SK-N-SH (cell line): Measurements from ENCODE around the gene KCNJ15. TPM values are rescaled to one million over a fixed set of nuclear protein-coding genes. Genes with fewer than 3 reads are reported as not detected.

Experiments
- CTCF ChIA-PET: fragments of 300-600, 350-600 bp; formaldehyde crosslinking; extraction: SDS; loops from one replicate; lab custom pipeline; 2021; lab: Yijun Ruan, JAX
- POLR2A ChIA-PET: fragments of 350-600 bp; sonication (Branson Sonifier 250); formaldehyde crosslinking; extraction: SDS; loops from one replicate; lab custom pipeline; 2020; ENCODE audit warnings: antibody characterized with exemption, inconsistent platforms; lab: Yijun Ruan, JAX
- DNase-seq: peaks from one replicate; pipeline ENCODE4 v3.0.0; 2012
- H2AFZ ChIP-seq: fragments of 200-600 bp; sonication (generic); 2 replicates; pipeline ENCODE4 v1.8.1; 2016; ENCODE audit warnings: antibody characterized with exemption, mild to moderate bottlenecking, low read depth
- H3F3A ChIP-seq: fragments of 200-600 bp; sonication (generic); replicated peaks from 2 replicates; pipeline ENCODE3; 2016; ENCODE audit warnings: antibody characterized with exemption, mild to moderate bottlenecking; ENCODE audit not compliant: insufficient read depth
- H3K27ac ChIP-seq, 2 experiments: fragments of 200-500 bp in 1 of 2; fragments of 200-600 bp in 1 of 2; sonication (Bioruptor generic) in 1 of 2; sonication (generic), shearing (Covaris generic) in 1 of 2; 2 replicates each; pipeline versions ENCODE4 v1.5.1 to v1.6.1; 2014 to 2016; ENCODE audit warnings: low read depth in 2 of 2, inconsistent platforms in 1 of 2, low read length in 1 of 2, mild to moderate bottlenecking in 1 of 2, mixed read lengths in 1 of 2
- H3K27me3 ChIP-seq: fragments of 200-600 bp; sonication (generic), shearing (Covaris generic); 2 replicates; pipeline ENCODE4 v1.6.1; 2016; ENCODE audit warnings: mixed run types; ENCODE audit not compliant: insufficient read depth
- H3K36me3 ChIP-seq, 2 experiments: fragments of 200-500 bp in 1 of 2; fragments of 200-600 bp in 1 of 2; sonication (Bioruptor generic) in 1 of 2; sonication (generic) in 1 of 2; replicated peaks in 1 of 2; 2 replicates each; pipeline versions ENCODE3 to v1.5.1; 2014 to 2016; ENCODE audit warnings: low read length in 1 of 2, mild to moderate bottlenecking in 1 of 2; ENCODE audit not compliant: insufficient read depth in 2 of 2, control insufficient read depth in 1 of 2
- H3K4me1 ChIP-seq, 2 experiments: fragments of 200-500 bp in 1 of 2; fragments of 200-600 bp in 1 of 2; sonication (Bioruptor generic) in 1 of 2; sonication (generic), shearing (Covaris generic) in 1 of 2; 2 replicates each; pipeline versions ENCODE4 v1.5.1 to v1.6.1; 2014 to 2016; ENCODE audit warnings: low read depth in 1 of 2, low read length in 1 of 2, mixed run types in 1 of 2; ENCODE audit not compliant: insufficient read depth in 2 of 2, control insufficient read depth in 1 of 2
- H3K4me2 ChIP-seq: fragments of 200-600 bp; sonication (generic), shearing (Covaris generic); 2 replicates; pipeline ENCODE4 v1.6.1; 2017; ENCODE audit warnings: mixed run types
- H3K4me3 ChIP-seq, 2 experiments: fragments of 200-500 bp in 1 of 2; fragments of 200-600 bp in 1 of 2; sonication (Bioruptor generic) in 1 of 2; sonication (generic), shearing (Covaris generic) in 1 of 2; 2 replicates each; pipeline versions ENCODE4 v1.5.1 to v1.8.1; 2014 to 2016; ENCODE audit warnings: low read depth in 2 of 2, inconsistent platforms in 1 of 2, low read length in 1 of 2, mild to moderate bottlenecking in 1 of 2, mixed read lengths in 1 of 2, moderate library complexity in 1 of 2
- H3K79me2 ChIP-seq: fragments of 200-600 bp; sonication (generic); 2 replicates; pipeline ENCODE4 v1.8.1; 2017; ENCODE audit warnings: mild to moderate bottlenecking; ENCODE audit not compliant: insufficient read depth
- H3K9ac ChIP-seq: fragments of 200-600 bp; sonication (generic); 2 replicates; pipeline ENCODE4 v1.6.1; 2017; ENCODE audit warnings: mixed run types
- H3K9me2 ChIP-seq: fragments of 200-600 bp; sonication (generic); 2 replicates; pipeline ENCODE4 v1.6.1; 2017; ENCODE audit warnings: mixed run types
- H3K9me3 ChIP-seq: fragments of 200-600 bp; sonication (generic); 2 replicates; pipeline ENCODE4 v1.6.1; 2017; ENCODE audit warnings: mixed run types, mild to moderate bottlenecking, moderate library complexity
- H4K20me1 ChIP-seq: fragments of 200-600 bp; sonication (generic); 2 replicates; pipeline ENCODE4 v1.6.1; 2017; ENCODE audit warnings: mild to moderate bottlenecking, mixed run types; ENCODE audit not compliant: insufficient read depth
- CHD2 ChIP-seq: fragments of 150-350 bp; IDR thresholded peaks from 2 replicates; pipeline ENCODE4 v1.6.1; 2018; ENCODE audit warnings: low read length; ENCODE audit not compliant: partially characterized antibody
- CTCF ChIP-seq: fragments of 200-600 bp; sonication (generic); IDR thresholded peaks from 2 replicates; pipeline ENCODE4 v1.6.1; 2017; ENCODE audit warnings: antibody characterized with exemption, mild to moderate bottlenecking, moderate library complexity
- ELF1 ChIP-seq: IDR thresholded peaks from 2 replicates; pipeline ENCODE4 v1.4.0; 2012
- EP300 ChIP-seq, 2 experiments: IDR thresholded peaks; 2 replicates each; pipeline versions ENCODE4 v1.4.0 to v1.6.1; 2012; ENCODE audit warnings: borderline replicate concordance in 1 of 2, low read depth in 1 of 2, low read length in 1 of 2
- FOXJ3 ChIP-seq: sonication (generic); formaldehyde crosslinking; IDR thresholded peaks from 2 replicates; pipeline ENCODE4 v1.5.1; 2020; ENCODE audit warnings: mild to moderate bottlenecking, missing genetic modification reagents
- FOXM1 ChIP-seq: IDR thresholded peaks from 2 replicates; pipeline ENCODE4 v1.4.0; 2012; ENCODE audit warnings: low read depth, mild to moderate bottlenecking
- GABPA ChIP-seq: IDR thresholded peaks from 2 replicates; pipeline ENCODE4 v1.4.0; 2012; ENCODE audit warnings: low read depth, mild to moderate bottlenecking
- GATA2 ChIP-seq: sonication (generic); formaldehyde crosslinking; IDR thresholded peaks from 2 replicates; pipeline ENCODE4 v1.5.0; 2020; ENCODE audit warnings: mild to moderate bottlenecking, missing genetic modification reagents
- JUND ChIP-seq: IDR thresholded peaks from 2 replicates; pipeline ENCODE4 v1.4.0; 2012
- MAX ChIP-seq: IDR thresholded peaks from 2 replicates; pipeline ENCODE4 v1.4.0; 2012; ENCODE audit warnings: low read depth
- NRF1 ChIP-seq: IDR thresholded peaks from 2 replicates; pipeline ENCODE4 v1.6.1; 2012; ENCODE audit warnings: low read depth, mild to moderate bottlenecking, low read length
- PBX3 ChIP-seq: IDR thresholded peaks from 2 replicates; pipeline ENCODE4; 2012
- POLR2AphosphoS5 ChIP-seq: IDR thresholded peaks from 2 replicates; pipeline ENCODE4 v1.6.1; 2012; ENCODE audit warnings: low read depth, low read length
- RAD21 ChIP-seq: IDR thresholded peaks from 2 replicates; pipeline ENCODE4 v1.6.1; 2012; ENCODE audit warnings: mild to moderate bottlenecking, low read length
- RFX5 ChIP-seq: IDR thresholded peaks from 2 replicates; pipeline ENCODE4 v1.6.1; 2012; ENCODE audit warnings: mild to moderate bottlenecking, improper control_type of control experiment, low read length
- SMC3 ChIP-seq: IDR thresholded peaks from 2 replicates; pipeline ENCODE4 v1.6.1; 2012; ENCODE audit warnings: low read depth, low read length, improper control_type of control experiment
- YY1 ChIP-seq: IDR thresholded peaks from 2 replicates; pipeline ENCODE4 v1.4.0; 2012; ENCODE audit warnings: low read depth, mild to moderate bottlenecking
- ZBTB33 ChIP-seq: IDR thresholded peaks from 2 replicates; pipeline ENCODE4 v1.4.0; 2012; ENCODE audit warnings: low read depth, borderline replicate concordance
- WGBS: methylation state at CpG from one replicate; pipeline ENCODE4 v1.1.6; 2017; ENCODE audit warnings: low lambda C conversion rate; 5-methylcytosine and 5-hydroxymethylcytosine counted together
- polyA plus RNA-seq, 3 experiments: library from polyadenylated mRNA; depleted of rRNA; stranded (reverse); fragments of >200 nt; gene quantifications; 2 replicates each; pipeline ENCODE4 v1.2.3, GENCODE V29; 2012

KCNJ15 gene
- polyA plus RNA-seq, 1 of the 3 experiments (the other 2 are of a cell fraction) = 0.03 TPM

- TF ChIP-seq GABPA (no peak), JUND (no peak), ZBTB33 (no peak), FOXJ3 (CRISPR knock-in tag) (no peak), ELF1 (no peak), SMC3 (no peak)
- TF ChIP-seq, all 33 proteins: peak for 0
These were observed 97.4 kb downstream of the KCNJ15 start (continued) for GRCh38 chr21:38354231-38354630.

GRCh38 chr21:38354746-38355145 lies 98.0 kb downstream of the KCNJ15 start:
- Histone ChIP-seq H3F3A (no peaks in the 10 kb centered on the region), H3K79me2 (no peaks in the 10 kb centered on the region), H4K20me1 (no peaks in the 10 kb centered on the region), H3K9me2 (no peaks in the 10 kb centered on the region), H3K9me3 (no peaks in the 10 kb centered on the region), H3K27ac (no peak overlapping the region), H2AFZ (no peak overlapping the region), H3K4me3 (no peak overlapping the region), H3K4me1 (no peaks in the 10 kb centered on the region; a peak in 1 of 4 replicates), H3K4me2 (no peak overlapping the region), H3K36me3 (no peaks in the 10 kb centered on the region), H3K9ac (no peak overlapping the region), H3K27me3 (no peaks in the 10 kb centered on the region)
- DNase-seq = no peak
- ChIA-PET POLR2A (interaction anchor here (1.3 kb wide), 1 partner anchor 135 kb away, joined by 3 read pairs; no protein-coding TSS in a partner anchor), CTCF (interaction anchor here (0.7 to 5.3 kb wide), 23 partner anchors 8 to 783 kb away, joined by 3 to 64 read pairs (median 4); no protein-coding TSS in a partner anchor)
- TF ChIP-seq JUND (no peak), GATA2 (CRISPR knock-in tag) (no peak), MAX (no peak), NRF1 (no peak), ELF1 (no peak), CHD2 (no peak), PBX3 (no peak), SMC3 (no peak), YY1 (no peak), GABPA (no peak), RAD21 (no peak), FOXM1 (no peak)
- WGBS = 62% methylated on average over 2 of the region's 2 CpGs

GRCh38 chr21:38355353-38355752 lies 98.6 kb downstream of the KCNJ15 start:
- Histone ChIP-seq H3F3A (no peaks in the 10 kb centered on the region), H3K27me3 (no peaks in the 10 kb centered on the region), H3K36me3 (no peaks in the 10 kb centered on the region), H3K79me2 (no peaks in the 10 kb centered on the region), H3K27ac (no peak overlapping the region), H2AFZ (no peak overlapping the region), H3K9me2 (no peaks in the 10 kb centered on the region), H4K20me1 (no peaks in the 10 kb centered on the region), H3K9me3 (no peaks in the 10 kb centered on the region), H3K4me3 (no peak overlapping the region), H3K9ac (no peak overlapping the region), H3K4me2 (no peak overlapping the region), H3K4me1 (no peaks in the 10 kb centered on the region; a peak in 1 of 4 replicates)
- ChIA-PET POLR2A (interaction anchor here (1.3 kb wide), 1 partner anchor 135 kb away, joined by 3 read pairs; no protein-coding TSS in a partner anchor), CTCF (interaction anchor here (0.7 to 5.3 kb wide), 28 partner anchors 9 to 680 kb away, joined by 3 to 64 read pairs (median 4); no protein-coding TSS in a partner anchor)
- WGBS = 71% methylated on average over 2 of the region's 4 CpGs
- no peak for DNase-seq
- no peak for TF ChIP-seq ELF1
- no peak for TF ChIP-seq CTCF
- TF ChIP-seq EP300 (IDR thresholded peaks at IDR 0.05; ENCODE audit: borderline replicate concordance in 1 of 2, low read depth in 1 of 2, low read length in 1 of 2) = no peak
- TF ChIP-seq POLR2AphosphoS5 = no peak
- TF ChIP-seq RFX5 = no peak
- TF ChIP-seq FOXJ3 (CRISPR knock-in tag) = no peak
